Measurements from ENCODE around the gene GRB7.

DNA sequence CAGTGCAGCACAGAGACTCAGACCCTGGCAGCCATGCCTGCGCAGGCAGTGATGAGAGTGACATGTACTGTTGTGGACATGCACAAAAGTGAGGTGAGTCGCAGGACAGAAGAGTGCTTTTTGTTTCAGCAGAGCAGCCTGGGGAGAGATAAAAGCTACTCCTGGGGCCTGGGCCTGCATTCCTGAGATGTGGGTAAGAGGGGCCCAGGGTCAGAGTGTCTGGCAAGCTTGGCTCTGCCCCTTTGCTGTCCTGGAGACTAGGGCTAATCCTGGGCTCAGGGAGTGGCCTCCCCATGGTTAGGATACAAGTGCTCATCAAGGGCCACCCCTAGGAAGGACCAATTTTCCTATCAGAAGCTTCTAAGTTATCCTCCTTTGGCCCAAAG is 42.7 kb upstream of the GRB7 start:
- TF ChIP-seq CTCF (IDR thresholded peaks at IDR 0.05; ENCODE audit: low read depth, low read length), result no peak
- no peak for TF ChIP-seq EZH2phosphoT487 (IDR thresholded peaks at IDR 0.05; ENCODE audit: low read depth)
